SU-DHL-6 (cell line): ENCODE measurements around the gene TTLL8.

ENCODE experiments used
- H2AFZ ChIP-seq: fragments of 200-600 bp; sonication (generic); 2 replicates; pipeline ENCODE4 v1.6.1; 2014; ENCODE audit warnings: low read depth, mild to moderate bottlenecking, moderate library complexity, mixed read lengths, antibody characterized with exemption, low read length; ENCODE audit not compliant: severe bottlenecking
- H3F3A ChIP-seq: fragments of 200-600 bp; shearing (Covaris generic); 2 replicates; pipeline ENCODE4 v1.6.0; 2016; ENCODE audit warnings: antibody characterized with exemption, mild to moderate bottlenecking; ENCODE audit not compliant: insufficient read depth
- H3K27ac ChIP-seq: fragments of 200-600 bp; sonication (generic); 2 replicates; pipeline ENCODE4 v1.5.1; 2016; ENCODE audit warnings: low read depth, mild to moderate bottlenecking, low read length, moderate library complexity, mixed read lengths
- H3K27me3 ChIP-seq: fragments of 200-600 bp; sonication (generic), shearing (Covaris generic); 2 replicates; pipeline ENCODE4 v1.6.0; 2014; ENCODE audit warnings: mild to moderate bottlenecking, low read length
- H3K36me3 ChIP-seq: fragments of 200-600 bp; sonication (generic); 2 replicates; pipeline ENCODE4 v1.6.1; 2014; ENCODE audit warnings: mild to moderate bottlenecking, low read length, mixed read lengths
- H3K4me2 ChIP-seq: fragments of 300-600, 200-600 bp; shearing (Covaris generic), sonication (generic); 2 replicates; pipeline ENCODE4 v1.6.0; 2014; ENCODE audit warnings: low read length, low read depth, mild to moderate bottlenecking; ENCODE audit not compliant: poor library complexity, severe bottlenecking
- H3K4me3 ChIP-seq: fragments of 200-600 bp; sonication (generic); 2 replicates; pipeline ENCODE4 v1.5.1; 2014; ENCODE audit warnings: antibody characterized with exemption, low read length, mild to moderate bottlenecking, mixed read lengths; ENCODE audit not compliant: insufficient read depth, poor library complexity, severe bottlenecking
- H3K79me2 ChIP-seq: fragments of 200-600 bp; sonication (generic); 2 replicates; pipeline ENCODE4 v1.6.1; 2014; ENCODE audit warnings: mild to moderate bottlenecking, low read length, moderate library complexity; ENCODE audit not compliant: insufficient read depth
- H3K9ac ChIP-seq: fragments of 200-600 bp; sonication (generic); 2 replicates; pipeline ENCODE4 v1.7.0; 2014; ENCODE audit warnings: mild to moderate bottlenecking, low read length
- H3K9me2 ChIP-seq: fragments of 200-600 bp; sonication (generic); replicated peaks from 2 replicates; pipeline ENCODE4 v1.6.1; 2014; ENCODE audit warnings: low read length; ENCODE audit not compliant: insufficient read depth
- H3K9me3 ChIP-seq: fragments of 200-600 bp; sonication (generic); 2 replicates; pipeline ENCODE4 v1.6.1; 2014; ENCODE audit warnings: low read length, mixed read lengths; ENCODE audit not compliant: insufficient read depth
- H4K20me1 ChIP-seq: fragments of 200-600 bp; sonication (generic); 2 replicates; pipeline ENCODE4 v1.6.1; 2014; ENCODE audit warnings: low read depth, mild to moderate bottlenecking, antibody characterized with exemption, low read length, moderate library complexity, mixed read lengths
- CTCF ChIP-seq: fragments of 200-600 bp; sonication (generic); IDR thresholded peaks from one replicate; pipeline ENCODE4 v1.5.1; 2017; ENCODE audit warnings: antibody characterized with exemption, mild to moderate bottlenecking, low read length, moderate library complexity; ENCODE audit not compliant: insufficient read depth, poor library complexity, severe bottlenecking
- EZH2phosphoT487 ChIP-seq: fragments of 200-600 bp; sonication (generic), shearing (Covaris generic); conservative IDR thresholded peaks from 2 replicates; pipeline ENCODE4 v1.6.1; 2018; ENCODE audit warnings: mild to moderate bottlenecking, antibody characterized with exemption, low read length, moderate library complexity, mixed read lengths

The TTLL8 gene

GRCh38 chr22:50089682-50090411 is 31.7 kb upstream of the TTLL8 start, which contains the start of gene MOV10L1:
TSS of gene MOV10L1 (plus strand) at chr22:50090006. CDS start at chr22:50090089, 83 bp downstream.
- no peaks in the 10 kb centered on the region for H3K27me3 ChIP-seq
- no peak within 1 kb of the TSS for H3K4me3 ChIP-seq
- H3K27ac ChIP-seq: no peak within 1 kb of the TSS
- no peaks in the 10 kb centered on the region for H3K79me2 ChIP-seq
- TF ChIP-seq EZH2phosphoT487 (no peak), CTCF (no peak)
- H3K4me2 ChIP-seq: no peak within 1 kb of the TSS
- H3K9me3 ChIP-seq: no peaks in the 10 kb centered on the region
- H3K36me3 ChIP-seq: no peaks in the 10 kb centered on the region
- H3K9ac ChIP-seq: no peak within 1 kb of the TSS
- no peaks in the 10 kb centered on the region for H3K9me2 ChIP-seq
- H2AFZ ChIP-seq: no peak within 1 kb of the TSS
- H4K20me1 ChIP-seq: no peaks in the 10 kb centered on the region
- no peaks in the 10 kb centered on the region for H3F3A ChIP-seq

GRCh38 chr22:50089231-50089630 is 31.1 kb upstream of the TTLL8 start:
- no peaks in the 10 kb centered on the region for H3F3A ChIP-seq
- no peak overlapping the region for H3K4me3 ChIP-seq
- no peak overlapping the region for H3K27ac ChIP-seq
- TF ChIP-seq EZH2phosphoT487: no peak
- TF ChIP-seq CTCF: no peak
- H3K27me3 ChIP-seq: no peaks in the 10 kb centered on the region
- no peaks in the 10 kb centered on the region for H3K9me2 ChIP-seq
- H2AFZ ChIP-seq: no peak overlapping the region
- H3K4me2 ChIP-seq: no peak overlapping the region
- H3K79me2 ChIP-seq: no peaks in the 10 kb centered on the region
- H3K36me3 ChIP-seq: no peaks in the 10 kb centered on the region
- H3K9ac ChIP-seq: no peak overlapping the region
- H3K9me3 ChIP-seq: no peaks in the 10 kb centered on the region
- H4K20me1 ChIP-seq: no peaks in the 10 kb centered on the region

- Histone ChIP-seq H3K4me3 (no peak overlapping the region), H3K27me3 (no peaks in the 10 kb centered on the region), H3K4me2 (no peak overlapping the region), H3F3A (no peaks in the 10 kb centered on the region), H3K9ac (no peak overlapping the region), H4K20me1 (no peaks in the 10 kb centered on the region), H2AFZ (no peak overlapping the region), H3K9me2 (no peaks in the 10 kb centered on the region), H3K79me2 (no peaks in the 10 kb centered on the region), H3K36me3 (no peaks in the 10 kb centered on the region), H3K27ac (no peak overlapping the region), H3K9me3 (no peaks in the 10 kb centered on the region)
- TF ChIP-seq CTCF (no peak), EZH2phosphoT487 (no peak)
Measured at GRCh38 chr22:50088096-50088495, 30.0 kb upstream of the TTLL8 start.
